Hepatocyte (in vitro differentiated cells): ENCODE results near the gene PPM1H. TPM values are rescaled to one million over a fixed set of nuclear protein-coding genes. Genes with fewer than 3 reads are reported as not detected.

ENCODE experiments used
- DNase-seq: peaks from one replicate; pipeline ENCODE4 v3.0.0-alpha.2; 2016; ENCODE audit warnings: low spot score
- H2AFZ ChIP-seq: fragments of 200-600 bp; sonication (generic); 2 replicates; pipeline ENCODE4 v1.6.0; 2016; ENCODE audit warnings: antibody characterized with exemption, mild to moderate bottlenecking
- H3K27ac ChIP-seq: fragments of 200-600 bp; sonication (generic); 2 replicates; pipeline ENCODE4 v1.5.1; 2016; ENCODE audit warnings: mild to moderate bottlenecking
- H3K27me3 ChIP-seq: fragments of 200-600 bp; sonication (generic); 2 replicates; pipeline ENCODE4 v1.6.1; 2016
- H3K36me3 ChIP-seq: fragments of 200-600 bp; sonication (generic); replicated peaks from 2 replicates; pipeline ENCODE4 v1.5.1; 2016; ENCODE audit warnings: low read depth; ENCODE audit not compliant: insufficient read depth
- H3K4me1 ChIP-seq: fragments of 200-600 bp; sonication (generic); 2 replicates; pipeline ENCODE4 v1.5.1; 2016; ENCODE audit warnings: mild to moderate bottlenecking, moderate library complexity; ENCODE audit not compliant: insufficient read depth
- H3K4me2 ChIP-seq: fragments of 200-600 bp; sonication (generic); 2 replicates; pipeline ENCODE4 v1.6.0; 2016
- H3K4me3 ChIP-seq: fragments of 200-600 bp; sonication (generic); 2 replicates; pipeline ENCODE4 v1.5.1; 2016; ENCODE audit warnings: mild to moderate bottlenecking
- H3K79me2 ChIP-seq: fragments of 200-600 bp; sonication (generic); 2 replicates; pipeline ENCODE4 v1.6.0; 2017; ENCODE audit warnings: mild to moderate bottlenecking
- H3K9me2 ChIP-seq: fragments of 200-600 bp; sonication (generic); replicated peaks from 2 replicates; pipeline ENCODE4 v1.6.0; 2017; ENCODE audit warnings: mild to moderate bottlenecking; ENCODE audit not compliant: insufficient read depth
- H3K9me3 ChIP-seq: fragments of 200-600 bp; sonication (generic); 2 replicates; pipeline ENCODE4 v1.5.1; 2016; ENCODE audit warnings: low read depth, mild to moderate bottlenecking
- H4K20me1 ChIP-seq: fragments of 200-600 bp; sonication (generic); 2 replicates; pipeline ENCODE4 v1.6.0; 2016; ENCODE audit warnings: mild to moderate bottlenecking; ENCODE audit not compliant: insufficient read depth, poor library complexity, severe bottlenecking
- EZH2 ChIP-seq: fragments of 200-600 bp; sonication (generic); IDR thresholded peaks from 2 replicates; pipeline ENCODE4 v1.6.1; 2016; ENCODE audit warnings: antibody characterized with exemption, mild to moderate bottlenecking, borderline replicate concordance
- EZH2phosphoT487 ChIP-seq: fragments of 200-600 bp; sonication (generic); IDR thresholded peaks from one replicate; pipeline ENCODE4 v1.6.1; 2018; ENCODE audit warnings: antibody characterized with exemption, mild to moderate bottlenecking, low read depth, moderate library complexity; ENCODE audit not compliant: unreplicated experiment, severe bottlenecking
- WGBS: methylation state at CpG from one replicate; pipeline ENCODE4 v1.1.6; 2016; ENCODE audit warnings: low lambda C conversion rate; ENCODE audit errors: missing lambda C conversion rate; 5-methylcytosine and 5-hydroxymethylcytosine counted together
- polyA plus RNA-seq: library from polyadenylated mRNA; unstranded; fragments of >200 nt; fragmentation: Nextera tagmentation; extraction: Ambion mirVana; gene quantifications from 2 replicates; pipeline ENCODE4 v1.2.1, GENCODE V29; 2016
- total RNA-seq: library from RNA; depleted of rRNA; stranded (reverse); fragments of >200 nt; gene quantifications from 2 replicates; pipeline ENCODE4 v1.2.3, GENCODE V29; 2014
- TF ChIP-seq, protein P1 (sequence below): fragments of 200-600 bp; sonication (generic); IDR thresholded peaks from 2 replicates; pipeline ENCODE4 v1.5.1; 2016; ENCODE audit warnings: antibody characterized with exemption, mild to moderate bottlenecking; ENCODE audit not compliant: poor library complexity

PPM1H gene
- total and polyA plus RNA-seq, 2 experiments from 2014 or later = 9.2 to 21.8 TPM

DNA sequence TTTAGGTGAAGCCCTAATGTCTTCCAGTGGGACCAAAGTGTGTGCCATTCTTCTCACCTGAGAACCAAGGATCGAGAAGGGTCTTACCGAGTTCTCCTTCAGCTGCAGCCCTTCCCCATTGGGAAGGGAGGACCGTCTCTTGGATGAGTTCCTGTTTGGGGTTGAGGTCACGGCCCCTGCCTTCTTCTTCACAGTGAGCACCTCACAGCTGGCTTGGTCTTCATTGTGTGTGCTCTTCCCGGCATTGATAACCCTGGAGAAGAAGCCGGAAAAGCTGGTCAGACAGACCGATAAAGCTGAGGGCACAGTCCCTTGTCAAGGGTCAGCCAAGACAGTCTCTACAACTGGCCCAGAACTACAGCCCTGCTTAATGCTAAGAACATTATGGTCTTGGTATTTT is 102.9 kb downstream of the PPM1H start:
- no peak overlapping the region for H2AFZ ChIP-seq
- WGBS = 93% methylated on average over 7 of the region's 7 CpGs
- no peaks in the 10 kb centered on the region for H3K36me3 ChIP-seq
- TF ChIP-seq EZH2 (no peak), EZH2phosphoT487 (no peak)
- H3K9me2 ChIP-seq = no peaks in the 10 kb centered on the region
- H3K4me1 ChIP-seq = peaks cover 7% of the 10 kb centered on the region
- no peak overlapping the region for H3K27ac ChIP-seq
- no peaks in the 10 kb centered on the region for H3K27me3 ChIP-seq
- H3K4me2 ChIP-seq = no peak overlapping the region
- DNase-seq = no peak
- H3K9me3 ChIP-seq = no peaks in the 10 kb centered on the region
- H3K4me3 ChIP-seq = no peak overlapping the region
- peaks cover 16% of the 10 kb centered on the region for H3K79me2 ChIP-seq
- no peaks in the 10 kb centered on the region for H4K20me1 ChIP-seq

DNA sequence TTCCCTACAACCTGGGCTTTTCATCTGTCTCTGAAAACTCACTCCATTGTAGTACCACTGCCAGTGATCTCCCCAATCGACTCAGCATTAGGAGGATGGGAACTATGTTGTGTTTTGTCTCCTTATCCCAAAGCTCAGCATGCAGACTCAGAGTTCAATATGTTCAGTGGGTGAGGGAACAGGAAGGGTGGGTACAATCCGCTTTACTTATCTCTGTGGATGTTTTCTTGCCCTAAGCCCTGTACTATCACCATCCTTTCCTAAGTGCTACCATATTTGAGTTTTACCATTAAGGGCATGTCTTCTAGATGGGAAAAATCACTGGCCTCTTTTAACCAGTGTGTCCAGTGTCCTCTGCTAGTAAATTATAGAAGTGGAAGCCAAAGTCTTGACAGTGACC is 107.1 kb downstream of the PPM1H start:
- Histone ChIP-seq H3K27ac (no peak overlapping the region), H3K4me3 (no peak overlapping the region), H3K9me2 (no peaks in the 10 kb centered on the region), H3K4me1 (peaks cover 2% of the 10 kb centered on the region), H2AFZ (no peak overlapping the region), H3K9me3 (no peaks in the 10 kb centered on the region), H3K36me3 (no peaks in the 10 kb centered on the region), H3K4me2 (no peak overlapping the region), H4K20me1 (no peaks in the 10 kb centered on the region), H3K27me3 (no peaks in the 10 kb centered on the region), H3K79me2 (peaks cover 3% of the 10 kb centered on the region)
- 92% methylated on average over 2 of the region's 2 CpGs for WGBS
- TF ChIP-seq EZH2phosphoT487 (no peak), EZH2 (no peak)
- TF ChIP-seq, protein P1, sequence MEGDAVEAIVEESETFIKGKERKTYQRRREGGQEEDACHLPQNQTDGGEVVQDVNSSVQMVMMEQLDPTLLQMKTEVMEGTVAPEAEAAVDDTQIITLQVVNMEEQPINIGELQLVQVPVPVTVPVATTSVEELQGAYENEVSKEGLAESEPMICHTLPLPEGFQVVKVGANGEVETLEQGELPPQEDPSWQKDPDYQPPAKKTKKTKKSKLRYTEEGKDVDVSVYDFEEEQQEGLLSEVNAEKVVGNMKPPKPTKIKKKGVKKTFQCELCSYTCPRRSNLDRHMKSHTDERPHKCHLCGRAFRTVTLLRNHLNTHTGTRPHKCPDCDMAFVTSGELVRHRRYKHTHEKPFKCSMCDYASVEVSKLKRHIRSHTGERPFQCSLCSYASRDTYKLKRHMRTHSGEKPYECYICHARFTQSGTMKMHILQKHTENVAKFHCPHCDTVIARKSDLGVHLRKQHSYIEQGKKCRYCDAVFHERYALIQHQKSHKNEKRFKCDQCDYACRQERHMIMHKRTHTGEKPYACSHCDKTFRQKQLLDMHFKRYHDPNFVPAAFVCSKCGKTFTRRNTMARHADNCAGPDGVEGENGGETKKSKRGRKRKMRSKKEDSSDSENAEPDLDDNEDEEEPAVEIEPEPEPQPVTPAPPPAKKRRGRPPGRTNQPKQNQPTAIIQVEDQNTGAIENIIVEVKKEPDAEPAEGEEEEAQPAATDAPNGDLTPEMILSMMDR = no peak
- no peak for DNase-seq

DNA sequence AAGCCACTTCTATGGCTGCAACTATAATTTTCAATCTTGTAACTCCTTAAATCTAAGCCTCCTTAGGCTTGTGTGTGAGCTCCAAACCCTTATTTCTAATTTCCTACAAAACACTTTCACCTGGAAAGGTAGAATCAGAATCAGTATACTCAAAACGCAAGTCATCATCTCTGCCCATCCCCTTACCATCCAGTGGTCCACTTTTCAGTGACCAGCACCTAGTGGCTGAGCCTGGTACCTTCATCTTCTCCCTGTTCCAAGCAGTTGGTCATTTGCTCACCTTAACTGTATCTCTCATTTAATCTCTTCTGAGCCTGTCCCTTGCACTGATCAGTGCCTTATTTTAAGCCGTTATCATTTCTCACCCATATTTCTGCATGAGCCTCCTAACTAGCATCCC is 107.9 kb downstream of the PPM1H start:
- Histone ChIP-seq H3K4me3 (no peak overlapping the region), H2AFZ (no peak overlapping the region), H3K4me1 (no peaks in the 10 kb centered on the region), H4K20me1 (no peaks in the 10 kb centered on the region), H3K9me2 (no peaks in the 10 kb centered on the region), H3K4me2 (no peak overlapping the region), H3K27ac (no peak overlapping the region), H3K36me3 (no peaks in the 10 kb centered on the region), H3K79me2 (peaks cover 3% of the 10 kb centered on the region), H3K9me3 (no peaks in the 10 kb centered on the region), H3K27me3 (no peaks in the 10 kb centered on the region)
- 96% methylated on average over 2 of the region's 2 CpGs for WGBS
- no peak for DNase-seq
- TF ChIP-seq, protein P1 = no peak

DNA sequence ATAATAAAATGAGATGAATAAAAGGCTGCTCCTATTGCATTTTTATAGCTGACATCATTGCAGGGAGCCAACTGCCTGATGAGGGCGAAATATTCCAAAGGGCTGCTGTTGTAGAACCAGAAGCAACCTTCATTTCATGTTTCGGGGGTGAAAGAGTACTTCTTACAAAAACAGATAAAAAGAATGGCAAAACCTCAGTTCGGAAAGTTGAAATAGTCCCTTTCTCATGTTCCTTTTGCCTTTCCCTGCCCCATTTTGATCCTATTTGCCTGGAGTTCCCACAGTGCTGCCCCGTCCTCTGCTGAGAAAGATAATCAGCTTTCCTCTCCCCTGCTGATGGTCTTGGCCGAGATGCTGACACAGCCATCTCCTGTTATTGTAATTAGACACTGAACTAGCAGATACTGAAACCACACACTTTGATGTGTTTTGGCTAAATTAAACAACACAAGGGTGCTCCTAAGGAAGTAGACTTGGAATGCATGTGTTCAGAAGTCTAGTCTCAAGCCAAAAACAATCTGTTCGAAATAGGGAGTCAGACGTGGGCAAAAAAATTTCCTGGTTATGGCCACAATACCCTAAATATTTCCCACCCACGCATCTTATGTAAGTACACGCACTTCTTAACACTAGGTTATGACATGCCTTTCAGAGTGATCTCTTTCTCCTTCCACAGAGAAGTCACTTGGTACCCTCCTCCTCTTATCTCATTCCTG is 117.2 kb downstream of the PPM1H start:
- 67% methylated on average over 9 of the region's 9 CpGs for WGBS
- TF ChIP-seq, protein P1 = no peak
- no peak for TF ChIP-seq EZH2phosphoT487
- no peaks in the 10 kb centered on the region for H3K9me2 ChIP-seq
- H3K4me1 ChIP-seq = peaks cover 3% of the 10 kb centered on the region
- no peak overlapping the region for H3K27ac ChIP-seq
- peaks cover 4% of the 10 kb centered on the region for H3K79me2 ChIP-seq
- H3K27me3 ChIP-seq = no peaks in the 10 kb centered on the region
- H3K4me3 ChIP-seq = no peak overlapping the region
- H3K4me2 ChIP-seq = no peak overlapping the region
- DNase-seq = no peak
- H3K9me3 ChIP-seq = no peaks in the 10 kb centered on the region
- no peaks in the 10 kb centered on the region for H3K36me3 ChIP-seq
- no peaks in the 10 kb centered on the region for H4K20me1 ChIP-seq
- H2AFZ ChIP-seq = no peak overlapping the region
